A549 (cell line): ENCODE measurements around the gene SDC1. TPM values are rescaled to one million over a fixed set of nuclear protein-coding genes. Genes with fewer than 3 reads are reported as not detected.

ENCODE experiments used
- ATAC-seq, 2 experiments: fragments of 200-7000 bp in 1 of 2; fragments of >200 bp in 1 of 2; cut with Nextera tagmentation in 1 of 2; cut with Tn5 transposase in 1 of 2; 3 replicates each; pipeline versions ENCODE4 v1.8.0 to v1.9.1; 2018 to 2020; ENCODE audit warnings: mild to moderate bottlenecking in 1 of 2, moderate library complexity in 1 of 2
- CTCF ChIA-PET: fragments of 300-600 bp; sonication (Branson Sonifier 250); formaldehyde crosslinking; extraction: SDS; loops from one replicate; lab custom pipeline; 2021; ENCODE audit warnings: antibody characterized with exemption, inconsistent platforms; lab: Yijun Ruan, JAX
- POLR2A ChIA-PET: fragments of 350-600 bp; formaldehyde crosslinking; extraction: SDS; loops from one replicate; lab custom pipeline; 2021; ENCODE audit warnings: antibody characterized with exemption, inconsistent platforms; lab: Yijun Ruan, JAX
- DNase-seq, 2 experiments: peaks; one replicate each; pipeline versions ENCODE4 v3.0.0 to v3.0.0-alpha.2; 2011 to 2016; ENCODE audit warnings: low read depth in 1 of 2, low spot score in 1 of 2
- FAIRE-seq: peaks from 2 replicates; lab custom pipeline; 2011; peaks lifted over from hg19 to GRCh38; lab: Jason Lieb, UNC
- H3K27ac ChIP-seq, 2 experiments: fragments of >200 bp; sonication (Bioruptor Twin); formaldehyde crosslinking; 3 replicates each; pipeline ENCODE4 v1.5.1; 2016 to 2017
- H3K4me1 ChIP-seq: fragments of >200 bp; sonication (Bioruptor Twin); formaldehyde crosslinking; 3 replicates; pipeline ENCODE4 v1.6.1; 2016
- H3K4me2 ChIP-seq: fragments of >200 bp; sonication (Bioruptor Twin); formaldehyde crosslinking; 3 replicates; pipeline ENCODE4 v1.6.1; 2016
- H3K4me3 ChIP-seq: fragments of >200 bp; sonication (Bioruptor Twin); formaldehyde crosslinking; 3 replicates; pipeline ENCODE4 v1.5.1; 2016
- H3K9me3 ChIP-seq: fragments of >200 bp; sonication (Bioruptor Twin); formaldehyde crosslinking; 3 replicates; pipeline ENCODE4 v1.6.1; 2016
- BHLHE40 ChIP-seq: IDR thresholded peaks from 2 replicates; pipeline ENCODE4 v1.6.1; 2012; ENCODE audit warnings: low read depth, low read length, inconsistent platforms
- CEBPB ChIP-seq, 2 experiments: fragments of >200 bp in 1 of 2; sonication (Bioruptor Twin) in 1 of 2; formaldehyde crosslinking in 1 of 2; IDR thresholded peaks; 2 replicates each; pipeline ENCODE4 v1.6.1; 2012 to 2016
- CHD2 ChIP-seq: fragments of 150-350 bp; IDR thresholded peaks from 2 replicates; pipeline ENCODE4 v1.6.1; 2014; ENCODE audit warnings: low read length; ENCODE audit not compliant: partially characterized antibody
- EHF ChIP-seq: fragments of 250-450 bp; sonication (Bioruptor Pico); IDR thresholded peaks from 2 replicates; pipeline ENCODE4 v1.5.0; 2020; ENCODE audit warnings: mild to moderate bottlenecking
- EP300 ChIP-seq, 2 experiments: fragments of >200 bp; sonication (Bioruptor Twin); formaldehyde crosslinking; IDR thresholded peaks; 2 replicates in 1 of 2; 3 replicates in 1 of 2; pipeline ENCODE4 v1.6.1; 2016 to 2017
- FOSB ChIP-seq: fragments of 250-450 bp; sonication (Bioruptor Pico); IDR thresholded peaks from 2 replicates; pipeline ENCODE4 v1.5.0; 2020; ENCODE audit warnings: mild to moderate bottlenecking, moderate library complexity
- FOXS1 ChIP-seq: fragments of 250-450 bp; sonication (Bioruptor Pico); IDR thresholded peaks from 2 replicates; pipeline ENCODE4 v1.5.0; 2020; ENCODE audit warnings: mild to moderate bottlenecking, moderate library complexity
- HEYL ChIP-seq: fragments of 250-450 bp; sonication (Bioruptor Pico); IDR thresholded peaks from 2 replicates; pipeline ENCODE4 v1.8.0; 2021; ENCODE audit warnings: mild to moderate bottlenecking, moderate library complexity
- HOXA7 ChIP-seq: fragments of 250-450 bp; sonication (Bioruptor Pico); IDR thresholded peaks from 2 replicates; pipeline ENCODE4 v1.5.0; 2020; ENCODE audit warnings: mild to moderate bottlenecking, moderate library complexity
- HOXB13 ChIP-seq: fragments of 250-450 bp; sonication (Bioruptor Pico); IDR thresholded peaks from 2 replicates; pipeline ENCODE4 v1.5.0; 2020; ENCODE audit warnings: low read depth, mild to moderate bottlenecking, moderate library complexity
- HOXB5 ChIP-seq: fragments of 250-450 bp; sonication (Bioruptor Pico); IDR thresholded peaks from 2 replicates; pipeline ENCODE4 v1.5.0; 2020; ENCODE audit warnings: mild to moderate bottlenecking, moderate library complexity
- KDM1A ChIP-seq: fragments of 200-600 bp; sonication (generic); IDR thresholded peaks from 2 replicates; pipeline ENCODE4 v1.6.1; 2016; ENCODE audit warnings: low read depth, mild to moderate bottlenecking
- KDM5A ChIP-seq: fragments of 200-600 bp; sonication (generic); IDR thresholded peaks from 2 replicates; pipeline ENCODE4 v1.6.1; 2016; ENCODE audit warnings: antibody characterized with exemption, mild to moderate bottlenecking
- MAZ ChIP-seq: fragments of 150-350 bp; IDR thresholded peaks from 2 replicates; pipeline ENCODE4 v1.6.1; 2014; ENCODE audit warnings: antibody characterized with exemption, low read depth, low read length, borderline replicate concordance
- MYC ChIP-seq: IDR thresholded peaks from 2 replicates; pipeline ENCODE4 v1.6.1; 2012; ENCODE audit warnings: mild to moderate bottlenecking, inconsistent platforms, low read length, improper control_type of control experiment, borderline replicate concordance
- POLR2A ChIP-seq: IDR thresholded peaks from 2 replicates; pipeline ENCODE4 v1.6.1; 2012; ENCODE audit warnings: mild to moderate bottlenecking, low read length
- RARB ChIP-seq: fragments of 250-450 bp; sonication (Bioruptor Pico); IDR thresholded peaks from 2 replicates; pipeline ENCODE4 v1.8.0; 2021; ENCODE audit warnings: mild to moderate bottlenecking, moderate library complexity
- RFX5 ChIP-seq: fragments of 450-650 bp; IDR thresholded peaks from 2 replicates; pipeline ENCODE4 v1.7.1; 2014; ENCODE audit warnings: antibody characterized with exemption, mild to moderate bottlenecking, moderate library complexity
- SMC3 ChIP-seq: fragments of >200 bp; sonication (Bioruptor Twin); formaldehyde crosslinking; IDR thresholded peaks from 3 replicates; pipeline ENCODE4 v1.6.1; 2018; ENCODE audit warnings: inconsistent platforms
- TFCP2L1 ChIP-seq: fragments of 250-450 bp; sonication (Bioruptor Pico); IDR thresholded peaks from 2 replicates; pipeline ENCODE4 v1.5.0; 2021; ENCODE audit warnings: mild to moderate bottlenecking
- ZFP36 ChIP-seq: fragments of 450-650 bp; IDR thresholded peaks from 2 replicates; pipeline ENCODE4 v1.6.1; 2014; ENCODE audit warnings: borderline replicate concordance; ENCODE audit not compliant: partially characterized antibody
- ZSCAN20 ChIP-seq: fragments of 250-450 bp; sonication (Bioruptor Pico); IDR thresholded peaks from 2 replicates; pipeline ENCODE4 v1.8.0; 2022; ENCODE audit warnings: mild to moderate bottlenecking, moderate library complexity
- WGBS: methylation state at CpG from one replicate; pipeline ENCODE4 v1.1.6; 2017; ENCODE audit errors: missing lambda C conversion rate; 5-methylcytosine and 5-hydroxymethylcytosine counted together
- polyA plus RNA-seq, 4 experiments: library from polyadenylated mRNA; depleted of rRNA in 3 of 4; stranded (reverse); fragments of >200 nt; fragmentation: RNase III in 1 of 4; extraction: RNeasy Plus Mini Kit Qiagen cat#74134 plus additional on column Dnase treatment in 1 of 4; gene quantifications; 2 replicates in 3 of 4; 3 replicates in 1 of 4; pipeline ENCODE4 v1.2.3, GENCODE V29; 2011 to 2017
- TF ChIP-seq, protein P1 (sequence below): fragments of >200 bp; sonication (Bioruptor Twin); formaldehyde crosslinking; IDR thresholded peaks from 3 replicates; pipeline ENCODE4 v1.6.1; 2016
- TF ChIP-seq, protein P2 (sequence below): fragments of 200-600 bp; sonication (generic); IDR thresholded peaks from 2 replicates; pipeline ENCODE4 v1.6.1; 2016; ENCODE audit warnings: antibody characterized with exemption, mild to moderate bottlenecking, moderate library complexity
- TF ChIP-seq, protein P3 (sequence below): fragments of 250-450 bp; sonication (Bioruptor Pico); IDR thresholded peaks from 2 replicates; pipeline ENCODE4 v1.5.0; 2020; ENCODE audit warnings: low read depth, mild to moderate bottlenecking, moderate library complexity
- TF ChIP-seq, protein P4 (sequence below): fragments of 450-650 bp; IDR thresholded peaks from 2 replicates; pipeline ENCODE4 v1.6.1; 2014; ENCODE audit warnings: antibody characterized with exemption
- TF ChIP-seq, protein P5 (sequence below): fragments of 150-350 bp; IDR thresholded peaks from 2 replicates; pipeline ENCODE4 v1.6.1; 2014; ENCODE audit warnings: low read depth, mild to moderate bottlenecking, low read length
- TF ChIP-seq, protein P6 (sequence below): fragments of >200 bp; sonication (Bioruptor Twin); formaldehyde crosslinking; IDR thresholded peaks from 2 replicates; pipeline ENCODE4 v1.6.1; 2016
- TF ChIP-seq, protein P7 (sequence below): IDR thresholded peaks from 2 replicates; pipeline ENCODE4 v1.6.1; 2012; ENCODE audit warnings: low read depth, borderline replicate concordance

Gene SDC1
- polyA plus RNA-seq, 2 of the 4 experiments (the other 2 are of a cell fraction), result 116 to 171 TPM

DNA sequence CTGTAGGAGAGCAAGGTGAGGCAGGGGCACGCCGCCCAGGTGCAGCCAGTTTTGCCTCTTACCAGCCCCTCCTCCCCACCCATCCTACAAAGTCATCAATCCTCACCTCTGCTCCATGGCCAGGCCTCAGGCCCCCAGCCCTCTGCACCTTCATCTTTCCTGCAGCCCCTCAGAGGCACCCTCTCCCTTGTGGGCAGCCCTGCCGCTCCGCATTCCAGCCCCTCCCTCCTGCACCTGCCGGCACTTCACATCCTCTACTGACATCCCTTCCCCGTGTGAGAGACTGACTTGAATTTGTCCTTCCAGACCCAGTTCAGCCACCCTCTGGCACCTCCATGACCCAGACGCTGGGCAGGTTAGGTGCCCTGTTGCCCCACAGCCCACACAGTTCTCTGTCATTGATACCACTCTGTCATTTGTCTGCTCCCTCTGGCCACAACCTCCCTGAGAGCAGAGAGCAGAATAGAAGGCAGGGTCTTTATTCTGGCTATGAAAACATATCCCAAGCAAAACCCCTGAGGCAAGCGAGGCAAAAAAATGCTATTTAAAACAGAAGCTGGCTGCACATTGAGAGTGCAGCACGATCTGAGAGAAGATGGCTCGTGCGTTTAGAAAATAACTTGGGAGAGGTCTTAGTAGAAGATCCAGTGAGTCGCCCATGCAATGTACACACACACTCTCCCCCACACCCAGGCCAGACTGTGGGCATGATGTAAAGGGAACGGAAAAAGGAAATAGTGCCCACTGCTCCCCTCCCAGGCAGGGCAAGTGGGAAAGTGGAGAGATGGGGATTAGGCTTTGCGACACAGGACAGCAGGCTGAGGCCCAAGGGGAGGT, 25.9 kb downstream of the SDC1 start:
- TF ChIP-seq CEBPB (IDR thresholded peaks at IDR 0.05), result no peak
- no peak for TF ChIP-seq ZFP36
- TF ChIP-seq SMC3, result no peak
- TF ChIP-seq RFX5, result no peak
- no peak for TF ChIP-seq HOXB5 (CRISPR knock-in tag)
- no peak for TF ChIP-seq POLR2A
- no peak for TF ChIP-seq FOSB (CRISPR knock-in tag)
- TF ChIP-seq KDM1A, result no peak
- no peak for TF ChIP-seq HEYL (CRISPR knock-in tag)
- no peak for TF ChIP-seq HOXB13
- TF ChIP-seq, protein P1, sequence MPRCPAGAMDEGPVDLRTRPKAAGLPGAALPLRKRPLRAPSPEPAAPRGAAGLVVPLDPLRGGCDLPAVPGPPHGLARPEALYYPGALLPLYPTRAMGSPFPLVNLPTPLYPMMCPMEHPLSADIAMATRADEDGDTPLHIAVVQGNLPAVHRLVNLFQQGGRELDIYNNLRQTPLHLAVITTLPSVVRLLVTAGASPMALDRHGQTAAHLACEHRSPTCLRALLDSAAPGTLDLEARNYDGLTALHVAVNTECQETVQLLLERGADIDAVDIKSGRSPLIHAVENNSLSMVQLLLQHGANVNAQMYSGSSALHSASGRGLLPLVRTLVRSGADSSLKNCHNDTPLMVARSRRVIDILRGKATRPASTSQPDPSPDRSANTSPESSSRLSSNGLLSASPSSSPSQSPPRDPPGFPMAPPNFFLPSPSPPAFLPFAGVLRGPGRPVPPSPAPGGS, result no peak
- TF ChIP-seq, protein P2, sequence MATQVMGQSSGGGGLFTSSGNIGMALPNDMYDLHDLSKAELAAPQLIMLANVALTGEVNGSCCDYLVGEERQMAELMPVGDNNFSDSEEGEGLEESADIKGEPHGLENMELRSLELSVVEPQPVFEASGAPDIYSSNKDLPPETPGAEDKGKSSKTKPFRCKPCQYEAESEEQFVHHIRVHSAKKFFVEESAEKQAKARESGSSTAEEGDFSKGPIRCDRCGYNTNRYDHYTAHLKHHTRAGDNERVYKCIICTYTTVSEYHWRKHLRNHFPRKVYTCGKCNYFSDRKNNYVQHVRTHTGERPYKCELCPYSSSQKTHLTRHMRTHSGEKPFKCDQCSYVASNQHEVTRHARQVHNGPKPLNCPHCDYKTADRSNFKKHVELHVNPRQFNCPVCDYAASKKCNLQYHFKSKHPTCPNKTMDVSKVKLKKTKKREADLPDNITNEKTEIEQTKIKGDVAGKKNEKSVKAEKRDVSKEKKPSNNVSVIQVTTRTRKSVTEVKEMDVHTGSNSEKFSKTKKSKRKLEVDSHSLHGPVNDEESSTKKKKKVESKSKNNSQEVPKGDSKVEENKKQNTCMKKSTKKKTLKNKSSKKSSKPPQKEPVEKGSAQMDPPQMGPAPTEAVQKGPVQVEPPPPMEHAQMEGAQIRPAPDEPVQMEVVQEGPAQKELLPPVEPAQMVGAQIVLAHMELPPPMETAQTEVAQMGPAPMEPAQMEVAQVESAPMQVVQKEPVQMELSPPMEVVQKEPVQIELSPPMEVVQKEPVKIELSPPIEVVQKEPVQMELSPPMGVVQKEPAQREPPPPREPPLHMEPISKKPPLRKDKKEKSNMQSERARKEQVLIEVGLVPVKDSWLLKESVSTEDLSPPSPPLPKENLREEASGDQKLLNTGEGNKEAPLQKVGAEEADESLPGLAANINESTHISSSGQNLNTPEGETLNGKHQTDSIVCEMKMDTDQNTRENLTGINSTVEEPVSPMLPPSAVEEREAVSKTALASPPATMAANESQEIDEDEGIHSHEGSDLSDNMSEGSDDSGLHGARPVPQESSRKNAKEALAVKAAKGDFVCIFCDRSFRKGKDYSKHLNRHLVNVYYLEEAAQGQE, result no peak
- no peak for TF ChIP-seq MAZ
- no peak for TF ChIP-seq EP300 (IDR thresholded peaks at IDR 0.05)
- no peak for TF ChIP-seq HOXA7 (CRISPR knock-in tag)
- no peak for TF ChIP-seq TFCP2L1 (CRISPR knock-in tag)
- TF ChIP-seq, protein P3, sequence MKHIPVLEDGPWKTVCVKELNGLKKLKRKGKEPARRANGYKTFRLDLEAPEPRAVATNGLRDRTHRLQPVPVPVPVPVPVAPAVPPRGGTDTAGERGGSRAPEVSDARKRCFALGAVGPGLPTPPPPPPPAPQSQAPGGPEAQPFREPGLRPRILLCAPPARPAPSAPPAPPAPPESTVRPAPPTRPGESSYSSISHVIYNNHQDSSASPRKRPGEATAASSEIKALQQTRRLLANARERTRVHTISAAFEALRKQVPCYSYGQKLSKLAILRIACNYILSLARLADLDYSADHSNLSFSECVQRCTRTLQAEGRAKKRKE (CRISPR knock-in tag), result no peak
- TF ChIP-seq EHF, result no peak
- TF ChIP-seq KDM5A, result no peak
- DNase-seq, result no peak
- WGBS, result 82% methylated on average over 14 of the region's 14 CpGs
- no peaks in the 10 kb centered on the region for H3K9me3 ChIP-seq
- ATAC-seq, result no peak; a peak in 1 of 6 replicates
- ChIA-PET POLR2A (no interaction called here), CTCF (interaction anchor here (1.4 to 3.2 kb wide), 3 partner anchors 10 to 62 kb away, joined by 5 to 18 read pairs (median 6); no protein-coding TSS in a partner anchor)
- FAIRE-seq, result no peak
- H3K4me2 ChIP-seq, result no peak overlapping the region
- no peak overlapping the region for H3K4me3 ChIP-seq
- H3K27ac ChIP-seq, result no peak overlapping the region
- peaks cover 15% of the 10 kb centered on the region for H3K4me1 ChIP-seq

DNA sequence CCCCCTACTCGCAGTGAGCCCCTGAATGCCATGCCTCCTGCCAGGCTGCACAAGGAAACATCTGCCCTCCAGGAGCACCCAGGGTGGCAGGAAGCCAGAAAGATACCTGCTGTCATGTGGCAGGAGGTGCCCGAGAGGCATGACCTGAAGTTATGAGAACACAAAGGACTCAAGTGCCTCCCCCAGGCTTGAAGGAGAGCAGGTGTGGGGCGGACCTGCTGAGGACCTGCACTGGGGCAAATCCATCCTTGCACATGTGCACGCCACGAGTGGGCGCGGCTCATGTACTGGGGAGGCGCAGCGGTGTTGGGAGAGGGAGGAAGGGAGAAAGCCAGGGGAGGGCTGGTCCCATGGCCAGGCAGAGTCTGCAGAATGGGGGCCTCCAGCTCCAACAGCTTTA, 26.9 kb downstream of the SDC1 start:
- ChIA-PET POLR2A (interaction anchor here (0.9 kb wide), 1 partner anchor 17 kb away, joined by 3 read pairs; no protein-coding TSS in a partner anchor), CTCF (interaction anchor here (0.6 to 9.9 kb wide), 7 partner anchors 9 to 331 kb away, joined by 3 to 96 read pairs (median 6); partner anchors contain the start of gene SDC1)
- Histone ChIP-seq H3K27ac (peak overlapping the region in 1 of 2 experiments; percentile 5; a peak in 1 of 6 replicates), H3K4me3 (no peak overlapping the region), H3K4me2 (no peak overlapping the region), H3K4me1 (peaks cover 15% of the 10 kb centered on the region), H3K9me3 (no peaks in the 10 kb centered on the region)
- ATAC-seq (peak in 1 of 2 experiments; percentile 18; a peak in 3 of 6 replicates), FAIRE-seq (no peak), DNase-seq (no peak)
- 84% methylated on average over 9 of the region's 9 CpGs for WGBS
- TF ChIP-seq ZSCAN20 (CRISPR knock-in tag), result no peak
- TF ChIP-seq, protein P4, sequence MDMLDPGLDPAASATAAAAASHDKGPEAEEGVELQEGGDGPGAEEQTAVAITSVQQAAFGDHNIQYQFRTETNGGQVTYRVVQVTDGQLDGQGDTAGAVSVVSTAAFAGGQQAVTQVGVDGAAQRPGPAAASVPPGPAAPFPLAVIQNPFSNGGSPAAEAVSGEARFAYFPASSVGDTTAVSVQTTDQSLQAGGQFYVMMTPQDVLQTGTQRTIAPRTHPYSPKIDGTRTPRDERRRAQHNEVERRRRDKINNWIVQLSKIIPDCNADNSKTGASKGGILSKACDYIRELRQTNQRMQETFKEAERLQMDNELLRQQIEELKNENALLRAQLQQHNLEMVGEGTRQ, result no peak
- no peak for TF ChIP-seq MYC
- TF ChIP-seq BHLHE40, result no peak
- TF ChIP-seq RARB (CRISPR knock-in tag), result no peak
- no peak for TF ChIP-seq CHD2
- no peak for TF ChIP-seq FOSB (CRISPR knock-in tag)
- TF ChIP-seq, protein P5, sequence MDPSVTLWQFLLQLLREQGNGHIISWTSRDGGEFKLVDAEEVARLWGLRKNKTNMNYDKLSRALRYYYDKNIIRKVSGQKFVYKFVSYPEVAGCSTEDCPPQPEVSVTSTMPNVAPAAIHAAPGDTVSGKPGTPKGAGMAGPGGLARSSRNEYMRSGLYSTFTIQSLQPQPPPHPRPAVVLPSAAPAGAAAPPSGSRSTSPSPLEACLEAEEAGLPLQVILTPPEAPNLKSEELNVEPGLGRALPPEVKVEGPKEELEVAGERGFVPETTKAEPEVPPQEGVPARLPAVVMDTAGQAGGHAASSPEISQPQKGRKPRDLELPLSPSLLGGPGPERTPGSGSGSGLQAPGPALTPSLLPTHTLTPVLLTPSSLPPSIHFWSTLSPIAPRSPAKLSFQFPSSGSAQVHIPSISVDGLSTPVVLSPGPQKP, result no peak
- TF ChIP-seq, protein P6, sequence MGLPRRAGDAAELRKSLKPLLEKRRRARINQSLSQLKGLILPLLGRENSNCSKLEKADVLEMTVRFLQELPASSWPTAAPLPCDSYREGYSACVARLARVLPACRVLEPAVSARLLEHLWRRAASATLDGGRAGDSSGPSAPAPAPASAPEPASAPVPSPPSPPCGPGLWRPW, result no peak
- TF ChIP-seq ZFP36, result no peak
- no peak for TF ChIP-seq FOXS1 (CRISPR knock-in tag)
- TF ChIP-seq KDM5A, result no peak
- no peak for TF ChIP-seq RFX5
- TF ChIP-seq, protein P7, sequence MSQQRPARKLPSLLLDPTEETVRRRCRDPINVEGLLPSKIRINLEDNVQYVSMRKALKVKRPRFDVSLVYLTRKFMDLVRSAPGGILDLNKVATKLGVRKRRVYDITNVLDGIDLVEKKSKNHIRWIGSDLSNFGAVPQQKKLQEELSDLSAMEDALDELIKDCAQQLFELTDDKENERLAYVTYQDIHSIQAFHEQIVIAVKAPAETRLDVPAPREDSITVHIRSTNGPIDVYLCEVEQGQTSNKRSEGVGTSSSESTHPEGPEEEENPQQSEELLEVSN, result no peak
